Measurements from ENCODE around the gene FAM120B.

- no peak for TF ChIP-seq POLR2A (IDR thresholded peaks at IDR 0.05)
- TF ChIP-seq CTCF (IDR thresholded peaks at IDR 0.05): no peak
These were observed 129.2 kb downstream of the FAM120B start for GRCh38 chr6:170435766-170436165.
